GM12875 (cell line): Measurements from ENCODE around the gene COL7A1.
"Not testable (repeated sequence)": the region's sequence is repeated elsewhere in the genome, so short reads cannot be mapped to it uniquely, and the experiment has no call there.

Experiments used
- H3K4me3 ChIP-seq: one replicate; pipeline ENCODE4 v1.5.1; 2011; ENCODE audit warnings: low read depth, low read length, control low read depth
- CTCF ChIP-seq: IDR thresholded peaks from 2 replicates; pipeline ENCODE4 v1.5.1; 2011; ENCODE audit warnings: low read depth, mild to moderate bottlenecking, control low read depth, inconsistent platforms, low read length, moderate library complexity, borderline replicate concordance; ENCODE audit not compliant: insufficient read depth

COL7A1 gene

GRCh38 chr3:48538451-48538850, 56.7 kb downstream of the COL7A1 start:
- TF ChIP-seq CTCF, result no peak
- H3K4me3 ChIP-seq, result no peak overlapping the region

- no peak for TF ChIP-seq CTCF
- H3K4me3 ChIP-seq, result no peak overlapping the region
These were observed 58.3 kb downstream of the COL7A1 start for GRCh38 chr3:48536785-48537184.

GRCh38 chr3:48536116-48536515, 59.0 kb downstream of the COL7A1 start:
- H3K4me3 ChIP-seq, result no peak overlapping the region
- no peak for TF ChIP-seq CTCF

GRCh38 chr3:48535578-48535977, 59.6 kb downstream of the COL7A1 start:
- TF ChIP-seq CTCF, result no peak
- no peak overlapping the region for H3K4me3 ChIP-seq

GRCh38 chr3:48532977-48533337, 62.2 kb downstream of the COL7A1 start:
- no peak for TF ChIP-seq CTCF
- H3K4me3 ChIP-seq, result no peak overlapping the region

- no peak for TF ChIP-seq CTCF
- H3K4me3 ChIP-seq, result no peak overlapping the region
These were observed 62.7 kb downstream of the COL7A1 start for GRCh38 chr3:48532271-48532976.

- not testable (repeated sequence) for H3K4me3 ChIP-seq
These were observed 64.4 kb downstream of the COL7A1 start for GRCh38 chr3:48530701-48531100.
